HCT116 (cell line): ENCODE data around the gene AGPAT3. TPM values are rescaled to one million over a fixed set of nuclear protein-coding genes. Genes with fewer than 3 reads are reported as not detected.

Experiments
- ATAC-seq: fragments of 200-7000 bp; cut with Tn5 transposase; 2 replicates; pipeline ENCODE4 v1.9.1; 2020; ENCODE audit warnings: mild to moderate bottlenecking, moderate library complexity
- BruUV-seq: library from RNA; stranded (reverse); fragments of 400-500 nt; replicated peaks from 2 replicates; lab custom pipeline; 2021; lab: Mats Ljungman, UMichigan
- CTCF ChIA-PET: fragments of 300-600 bp; sonication (Branson Sonifier 250); formaldehyde crosslinking; loops from one replicate; lab custom pipeline; 2021; ENCODE audit warnings: antibody characterized with exemption; lab: Charles Lee
- POLR2A ChIA-PET: fragments of 300-600, 350-600 bp; sonication (Branson Sonifier 250); formaldehyde crosslinking; loops from one replicate; lab custom pipeline; 2021; ENCODE audit warnings: antibody characterized with exemption; lab: Charles Lee
- RAD21 ChIA-PET, 2 experiments: fragments of 300-600 bp; sonication (Branson Sonifier 250); formaldehyde crosslinking; loops; one replicate each; lab custom pipeline; 2023; ENCODE audit warnings: low total read pairs in 2 of 2; ENCODE audit not compliant: uncharacterized antibody in 2 of 2, unreplicated experiment in 2 of 2, low non-redundant PET in 1 of 2; lab: Charles Lee
- DNase-seq: peaks from one replicate; pipeline ENCODE4 v3.0.0-alpha.2; 2010; ENCODE audit warnings: low read depth, low spot score
- H2AFZ ChIP-seq: fragments of 200-600 bp; shearing (Covaris generic), sonication (generic); 2 replicates; pipeline ENCODE4 v1.6.1; 2017; ENCODE audit warnings: low read depth, mixed run types, mixed read lengths, antibody characterized with exemption, low read length; ENCODE audit not compliant: poor library complexity, severe bottlenecking
- H3K27ac ChIP-seq: 2 replicates; pipeline ENCODE4 v1.5.1; 2012; ENCODE audit warnings: low read depth, low read length
- H3K27me3 ChIP-seq: fragments of 200-600 bp; sonication (generic); 2 replicates; pipeline ENCODE4 v1.6.1; 2016; ENCODE audit warnings: mixed run types, low read length, mixed read lengths; ENCODE audit not compliant: insufficient read depth
- H3K36me3 ChIP-seq, 2 experiments: fragments of 200-500 bp in 1 of 2; fragments of 200-600 bp in 1 of 2; sonication (Bioruptor generic) in 1 of 2; sonication (generic) in 1 of 2; 2 replicates each; pipeline versions ENCODE4 v1.5.1 to v1.6.1; 2014 to 2016; ENCODE audit warnings: low read length in 2 of 2, inconsistent platforms in 1 of 2, mixed read lengths in 1 of 2, mixed run types in 1 of 2; ENCODE audit not compliant: insufficient read depth in 2 of 2, control insufficient read depth in 1 of 2
- H3K4me1 ChIP-seq, 2 experiments: fragments of 200-600 bp in 1 of 2; sonication (generic) in 1 of 2; 2 replicates each; pipeline versions ENCODE4 v1.5.1 to v1.6.1; 2012 to 2017; ENCODE audit warnings: low read length in 2 of 2, inconsistent platforms in 1 of 2, mild to moderate bottlenecking in 1 of 2, mixed read lengths in 1 of 2, mixed run types in 1 of 2, moderate library complexity in 1 of 2; ENCODE audit not compliant: insufficient read depth in 2 of 2, control insufficient read depth in 1 of 2
- H3K4me2 ChIP-seq: fragments of 200-600 bp; sonication (generic); 2 replicates; pipeline ENCODE4 v1.6.1; 2017; ENCODE audit warnings: mixed run types, low read length, mixed read lengths
- H3K4me3 ChIP-seq, 2 experiments: fragments of 200-600 bp in 1 of 2; sonication (generic) in 1 of 2; replicated peaks in 1 of 2; 2 replicates each; pipeline ENCODE4 v1.5.1; 2011 to 2016; ENCODE audit warnings: low read length in 2 of 2, control low read depth in 1 of 2, low read depth in 1 of 2, mild to moderate bottlenecking in 1 of 2, mixed read lengths in 1 of 2, mixed run types in 1 of 2
- H3K79me2 ChIP-seq: fragments of 200-600 bp; sonication (generic); 2 replicates; pipeline ENCODE4 v1.6.1; 2017; ENCODE audit warnings: mild to moderate bottlenecking, mixed run types, low read length, moderate library complexity, mixed read lengths; ENCODE audit not compliant: insufficient read depth
- H3K9ac ChIP-seq: fragments of 200-600 bp; sonication (generic); 2 replicates; pipeline ENCODE4 v1.6.1; 2016; ENCODE audit warnings: low read length, mixed read lengths
- H3K9me2 ChIP-seq: fragments of 200-600 bp; sonication (generic), shearing (Covaris generic); 2 replicates; pipeline ENCODE4 v1.6.1; 2017; ENCODE audit warnings: mixed run types, mild to moderate bottlenecking, moderate library complexity; ENCODE audit not compliant: insufficient read depth
- H3K9me3 ChIP-seq, 2 experiments: fragments of 200-500 bp in 1 of 2; fragments of 200-600 bp in 1 of 2; sonication (Bioruptor generic) in 1 of 2; sonication (generic) in 1 of 2; 2 replicates each; pipeline ENCODE4 v1.6.1; 2014 to 2017; ENCODE audit warnings: low read length in 2 of 2, mixed read lengths in 2 of 2, inconsistent platforms in 1 of 2, low read depth in 1 of 2, mild to moderate bottlenecking in 1 of 2, mixed run types in 1 of 2, moderate library complexity in 1 of 2; ENCODE audit not compliant: control insufficient read depth in 1 of 2, insufficient read depth in 1 of 2
- H4K20me1 ChIP-seq: fragments of 200-600 bp; sonication (generic), shearing (Covaris generic); 2 replicates; pipeline ENCODE4 v1.6.1; 2017; ENCODE audit warnings: mixed run types, mild to moderate bottlenecking, moderate library complexity; ENCODE audit not compliant: insufficient read depth
- CBX3 ChIP-seq: IDR thresholded peaks from 2 replicates; pipeline ENCODE4 v1.6.1; 2012; ENCODE audit warnings: low read depth
- CEBPB ChIP-seq: IDR thresholded peaks from 2 replicates; pipeline ENCODE4 v1.6.1; 2012; ENCODE audit warnings: low read depth
- EGR1 ChIP-seq: IDR thresholded peaks from 2 replicates; pipeline ENCODE4 v1.6.1; 2012; ENCODE audit warnings: low read depth
- ELF1 ChIP-seq: IDR thresholded peaks from 2 replicates; pipeline ENCODE4 v1.6.1; 2012; ENCODE audit warnings: low read depth, borderline replicate concordance
- EZH2 ChIP-seq: fragments of 200-600 bp; sonication (generic); IDR thresholded peaks from 2 replicates; pipeline ENCODE4 v1.6.1; 2017; ENCODE audit warnings: antibody characterized with exemption, mixed run types
- FOSL1 ChIP-seq: IDR thresholded peaks from 2 replicates; pipeline ENCODE4 v1.6.1; 2012; ENCODE audit warnings: low read depth
- JUND ChIP-seq: IDR thresholded peaks from 2 replicates; pipeline ENCODE4 v1.6.1; 2012
- RAD21 ChIP-seq: IDR thresholded peaks from 2 replicates; pipeline ENCODE4 v1.6.1; 2012; ENCODE audit warnings: low read depth, mild to moderate bottlenecking
- SIN3A ChIP-seq: IDR thresholded peaks from 2 replicates; pipeline ENCODE4 v1.6.1; 2012; ENCODE audit warnings: low read depth
- SP1 ChIP-seq: IDR thresholded peaks from 2 replicates; pipeline ENCODE4 v1.6.1; 2012; ENCODE audit warnings: low read depth
- SRF ChIP-seq: IDR thresholded peaks from 2 replicates; pipeline ENCODE4 v1.6.1; 2012; ENCODE audit warnings: low read depth
- TCF7L2 ChIP-seq: IDR thresholded peaks from 2 replicates; pipeline ENCODE4 v1.7.0; 2011; ENCODE audit warnings: borderline replicate concordance, inconsistent platforms; ENCODE audit not compliant: insufficient read depth, insufficient read length; ENCODE audit errors: extremely low read depth
- ZFX ChIP-seq: fragments of 450-650 bp; IDR thresholded peaks from 2 replicates; pipeline ENCODE4 v1.6.1; 2017
- intact Hi-C: fragments of 100-400 bp; cut with micrococcal nuclease; formaldehyde crosslinking; loops from 2 replicates; pipeline ENCODE4 v1.10.0; 2022
- total RNA-seq: library from RNA; stranded (reverse); gene quantifications from one replicate; pipeline ENCODE4 v1.2.1, GENCODE V29; 2021; ENCODE audit not compliant: unreplicated experiment
- TF ChIP-seq, protein P1 (sequence below): IDR thresholded peaks from 2 replicates; pipeline ENCODE4 v1.6.1; 2012
- TF ChIP-seq, protein P2 (sequence below), 3 experiments: fragments of 200-600 bp in 1 of 3; sonication (generic) in 1 of 3; IDR thresholded peaks in 2 of 3; conservative IDR thresholded peaks in 1 of 3; 2 replicates each; pipeline ENCODE4 v1.5.1; 2012 to 2017; ENCODE audit warnings: low read depth in 2 of 3, low read length in 2 of 3, antibody characterized with exemption in 1 of 3, borderline replicate concordance in 1 of 3, control low read depth in 1 of 3, mild to moderate bottlenecking in 1 of 3, mixed read lengths in 1 of 3, mixed run types in 1 of 3, moderate library complexity in 1 of 3; ENCODE audit not compliant: insufficient read depth in 1 of 3
- TF ChIP-seq, protein P3 (sequence below): IDR thresholded peaks from 2 replicates; pipeline ENCODE4 v1.6.1; 2012; ENCODE audit warnings: low read depth
- TF ChIP-seq, protein P4 (sequence below): IDR thresholded peaks from 2 replicates; pipeline ENCODE4 v1.6.1; 2012
- TF ChIP-seq, protein P5 (sequence below): IDR thresholded peaks from 2 replicates; pipeline ENCODE4 v1.6.1; 2011; ENCODE audit warnings: mild to moderate bottlenecking, low read length, moderate library complexity; ENCODE audit not compliant: insufficient replicate concordance; ENCODE audit errors: extremely low read depth

AGPAT3 gene
- total RNA-seq, 1 experiment from 2014 or later: 54.1 TPM

DNA sequence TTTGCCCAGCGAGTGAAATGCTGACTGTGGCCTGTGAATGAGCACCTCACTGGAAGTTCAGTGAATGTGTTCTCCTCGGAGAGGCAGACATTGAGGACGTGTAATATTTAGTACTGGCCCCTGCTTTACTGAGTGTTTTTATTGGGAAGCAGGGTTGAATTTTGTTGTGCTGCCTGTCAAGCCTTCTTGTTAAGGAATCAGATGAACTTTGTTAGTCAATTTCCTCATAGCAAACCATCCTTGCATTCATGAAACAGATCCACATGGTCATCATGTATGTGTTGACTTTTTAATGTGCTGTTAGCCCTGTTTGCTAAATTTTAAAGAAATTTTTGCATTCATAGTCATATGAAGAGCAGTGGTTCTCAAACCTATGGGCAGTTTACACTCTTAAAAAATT is 47.9 kb downstream of the AGPAT3 start:
- ChIA-PET RAD21 (no interaction called here), POLR2A (no interaction called here), CTCF (no interaction called here)
- H3K79me2 ChIP-seq: peaks cover 12% of the 10 kb centered on the region
- ATAC-seq: no peak
- H3K9me2 ChIP-seq: no peaks in the 10 kb centered on the region
- TF ChIP-seq FOSL1: no peak
- TF ChIP-seq, protein P1, sequence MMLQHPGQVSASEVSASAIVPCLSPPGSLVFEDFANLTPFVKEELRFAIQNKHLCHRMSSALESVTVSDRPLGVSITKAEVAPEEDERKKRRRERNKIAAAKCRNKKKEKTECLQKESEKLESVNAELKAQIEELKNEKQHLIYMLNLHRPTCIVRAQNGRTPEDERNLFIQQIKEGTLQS: no peak
- TF ChIP-seq SIN3A: no peak
- no peak for TF ChIP-seq RAD21
- no peak for TF ChIP-seq ELF1
- no peak for TF ChIP-seq CEBPB
- TF ChIP-seq, protein P2, sequence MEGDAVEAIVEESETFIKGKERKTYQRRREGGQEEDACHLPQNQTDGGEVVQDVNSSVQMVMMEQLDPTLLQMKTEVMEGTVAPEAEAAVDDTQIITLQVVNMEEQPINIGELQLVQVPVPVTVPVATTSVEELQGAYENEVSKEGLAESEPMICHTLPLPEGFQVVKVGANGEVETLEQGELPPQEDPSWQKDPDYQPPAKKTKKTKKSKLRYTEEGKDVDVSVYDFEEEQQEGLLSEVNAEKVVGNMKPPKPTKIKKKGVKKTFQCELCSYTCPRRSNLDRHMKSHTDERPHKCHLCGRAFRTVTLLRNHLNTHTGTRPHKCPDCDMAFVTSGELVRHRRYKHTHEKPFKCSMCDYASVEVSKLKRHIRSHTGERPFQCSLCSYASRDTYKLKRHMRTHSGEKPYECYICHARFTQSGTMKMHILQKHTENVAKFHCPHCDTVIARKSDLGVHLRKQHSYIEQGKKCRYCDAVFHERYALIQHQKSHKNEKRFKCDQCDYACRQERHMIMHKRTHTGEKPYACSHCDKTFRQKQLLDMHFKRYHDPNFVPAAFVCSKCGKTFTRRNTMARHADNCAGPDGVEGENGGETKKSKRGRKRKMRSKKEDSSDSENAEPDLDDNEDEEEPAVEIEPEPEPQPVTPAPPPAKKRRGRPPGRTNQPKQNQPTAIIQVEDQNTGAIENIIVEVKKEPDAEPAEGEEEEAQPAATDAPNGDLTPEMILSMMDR (IDR thresholded peaks at IDR 0.05 in 2 of 3, conservative IDR thresholded peaks at IDR 0.05 in 1 of 3; ENCODE audit: borderline replicate concordance in 1 of 3, insufficient read depth in 1 of 3, low read depth in 2 of 3, low read length in 2 of 3): no peak
- TF ChIP-seq, protein P3, sequence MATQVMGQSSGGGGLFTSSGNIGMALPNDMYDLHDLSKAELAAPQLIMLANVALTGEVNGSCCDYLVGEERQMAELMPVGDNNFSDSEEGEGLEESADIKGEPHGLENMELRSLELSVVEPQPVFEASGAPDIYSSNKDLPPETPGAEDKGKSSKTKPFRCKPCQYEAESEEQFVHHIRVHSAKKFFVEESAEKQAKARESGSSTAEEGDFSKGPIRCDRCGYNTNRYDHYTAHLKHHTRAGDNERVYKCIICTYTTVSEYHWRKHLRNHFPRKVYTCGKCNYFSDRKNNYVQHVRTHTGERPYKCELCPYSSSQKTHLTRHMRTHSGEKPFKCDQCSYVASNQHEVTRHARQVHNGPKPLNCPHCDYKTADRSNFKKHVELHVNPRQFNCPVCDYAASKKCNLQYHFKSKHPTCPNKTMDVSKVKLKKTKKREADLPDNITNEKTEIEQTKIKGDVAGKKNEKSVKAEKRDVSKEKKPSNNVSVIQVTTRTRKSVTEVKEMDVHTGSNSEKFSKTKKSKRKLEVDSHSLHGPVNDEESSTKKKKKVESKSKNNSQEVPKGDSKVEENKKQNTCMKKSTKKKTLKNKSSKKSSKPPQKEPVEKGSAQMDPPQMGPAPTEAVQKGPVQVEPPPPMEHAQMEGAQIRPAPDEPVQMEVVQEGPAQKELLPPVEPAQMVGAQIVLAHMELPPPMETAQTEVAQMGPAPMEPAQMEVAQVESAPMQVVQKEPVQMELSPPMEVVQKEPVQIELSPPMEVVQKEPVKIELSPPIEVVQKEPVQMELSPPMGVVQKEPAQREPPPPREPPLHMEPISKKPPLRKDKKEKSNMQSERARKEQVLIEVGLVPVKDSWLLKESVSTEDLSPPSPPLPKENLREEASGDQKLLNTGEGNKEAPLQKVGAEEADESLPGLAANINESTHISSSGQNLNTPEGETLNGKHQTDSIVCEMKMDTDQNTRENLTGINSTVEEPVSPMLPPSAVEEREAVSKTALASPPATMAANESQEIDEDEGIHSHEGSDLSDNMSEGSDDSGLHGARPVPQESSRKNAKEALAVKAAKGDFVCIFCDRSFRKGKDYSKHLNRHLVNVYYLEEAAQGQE: no peak
- no peak for TF ChIP-seq EGR1
- TF ChIP-seq, protein P4, sequence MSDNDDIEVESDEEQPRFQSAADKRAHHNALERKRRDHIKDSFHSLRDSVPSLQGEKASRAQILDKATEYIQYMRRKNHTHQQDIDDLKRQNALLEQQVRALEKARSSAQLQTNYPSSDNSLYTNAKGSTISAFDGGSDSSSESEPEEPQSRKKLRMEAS: no peak
- no peak for TF ChIP-seq ZFX
- TF ChIP-seq EZH2: no peak
- TF ChIP-seq, protein P5, sequence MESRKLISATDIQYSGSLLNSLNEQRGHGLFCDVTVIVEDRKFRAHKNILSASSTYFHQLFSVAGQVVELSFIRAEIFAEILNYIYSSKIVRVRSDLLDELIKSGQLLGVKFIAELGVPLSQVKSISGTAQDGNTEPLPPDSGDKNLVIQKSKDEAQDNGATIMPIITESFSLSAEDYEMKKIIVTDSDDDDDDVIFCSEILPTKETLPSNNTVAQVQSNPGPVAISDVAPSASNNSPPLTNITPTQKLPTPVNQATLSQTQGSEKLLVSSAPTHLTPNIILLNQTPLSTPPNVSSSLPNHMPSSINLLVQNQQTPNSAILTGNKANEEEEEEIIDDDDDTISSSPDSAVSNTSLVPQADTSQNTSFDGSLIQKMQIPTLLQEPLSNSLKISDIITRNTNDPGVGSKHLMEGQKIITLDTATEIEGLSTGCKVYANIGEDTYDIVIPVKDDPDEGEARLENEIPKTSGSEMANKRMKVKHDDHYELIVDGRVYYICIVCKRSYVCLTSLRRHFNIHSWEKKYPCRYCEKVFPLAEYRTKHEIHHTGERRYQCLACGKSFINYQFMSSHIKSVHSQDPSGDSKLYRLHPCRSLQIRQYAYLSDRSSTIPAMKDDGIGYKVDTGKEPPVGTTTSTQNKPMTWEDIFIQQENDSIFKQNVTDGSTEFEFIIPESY: no peak
- no peak for TF ChIP-seq SRF
- TF ChIP-seq JUND: no peak
- TF ChIP-seq CBX3: no peak
- no peak for TF ChIP-seq TCF7L2
- TF ChIP-seq SP1: no peak
- TF ChIP-seq, all 23 proteins: peak for 0
- no peak overlapping the region for H3K9ac ChIP-seq
- no peaks in the 10 kb centered on the region for H3K27me3 ChIP-seq
- BruUV-seq: no TSS peak
- H4K20me1 ChIP-seq: no peaks in the 10 kb centered on the region
- intact Hi-C loops: no loop called here
- H2AFZ ChIP-seq: no peak overlapping the region
- no peaks in the 10 kb centered on the region; a peak in 1 of 4 replicates for H3K36me3 ChIP-seq
- H3K4me1 ChIP-seq: peaks cover under 1 to 5% of the 10 kb centered on the region in 2 experiments; a peak in 3 of 4 replicates
- DNase-seq: no peak
- peaks cover 0 to 9% of the 10 kb centered on the region in 2 experiments; a peak in 1 of 4 replicates for H3K9me3 ChIP-seq
- no peak overlapping the region for H3K4me2 ChIP-seq
- H3K27ac ChIP-seq: no peak overlapping the region
- H3K4me3 ChIP-seq: no peak overlapping the region
